SK-N-SH (cell line): ENCODE data around the gene TSPAN12. TPM values are rescaled to one million over a fixed set of nuclear protein-coding genes. Genes with fewer than 3 reads are reported as not detected.

Experiments
- CTCF ChIA-PET: fragments of 300-600, 350-600 bp; formaldehyde crosslinking; extraction: SDS; loops from one replicate; lab custom pipeline; 2021; lab: Yijun Ruan, JAX
- POLR2A ChIA-PET: fragments of 350-600 bp; sonication (Branson Sonifier 250); formaldehyde crosslinking; extraction: SDS; loops from one replicate; lab custom pipeline; 2020; ENCODE audit warnings: antibody characterized with exemption, inconsistent platforms; lab: Yijun Ruan, JAX
- DNase-seq: peaks from one replicate; pipeline ENCODE4 v3.0.0; 2012
- H2AFZ ChIP-seq: fragments of 200-600 bp; sonication (generic); 2 replicates; pipeline ENCODE4 v1.8.1; 2016; ENCODE audit warnings: antibody characterized with exemption, mild to moderate bottlenecking, low read depth
- H3F3A ChIP-seq: fragments of 200-600 bp; sonication (generic); replicated peaks from 2 replicates; pipeline ENCODE3; 2016; ENCODE audit warnings: antibody characterized with exemption, mild to moderate bottlenecking; ENCODE audit not compliant: insufficient read depth
- H3K27ac ChIP-seq, 2 experiments: fragments of 200-500 bp in 1 of 2; fragments of 200-600 bp in 1 of 2; sonication (Bioruptor generic) in 1 of 2; sonication (generic), shearing (Covaris generic) in 1 of 2; 2 replicates each; pipeline versions ENCODE4 v1.5.1 to v1.6.1; 2014 to 2016; ENCODE audit warnings: low read depth in 2 of 2, inconsistent platforms in 1 of 2, low read length in 1 of 2, mild to moderate bottlenecking in 1 of 2, mixed read lengths in 1 of 2
- H3K27me3 ChIP-seq: fragments of 200-600 bp; sonication (generic), shearing (Covaris generic); 2 replicates; pipeline ENCODE4 v1.6.1; 2016; ENCODE audit warnings: mixed run types; ENCODE audit not compliant: insufficient read depth
- H3K36me3 ChIP-seq, 2 experiments: fragments of 200-500 bp in 1 of 2; fragments of 200-600 bp in 1 of 2; sonication (Bioruptor generic) in 1 of 2; sonication (generic) in 1 of 2; replicated peaks in 1 of 2; 2 replicates each; pipeline versions ENCODE3 to v1.5.1; 2014 to 2016; ENCODE audit warnings: low read length in 1 of 2, mild to moderate bottlenecking in 1 of 2; ENCODE audit not compliant: insufficient read depth in 2 of 2, control insufficient read depth in 1 of 2
- H3K4me1 ChIP-seq, 2 experiments: fragments of 200-500 bp in 1 of 2; fragments of 200-600 bp in 1 of 2; sonication (Bioruptor generic) in 1 of 2; sonication (generic), shearing (Covaris generic) in 1 of 2; 2 replicates each; pipeline versions ENCODE4 v1.5.1 to v1.6.1; 2014 to 2016; ENCODE audit warnings: low read depth in 1 of 2, low read length in 1 of 2, mixed run types in 1 of 2; ENCODE audit not compliant: insufficient read depth in 2 of 2, control insufficient read depth in 1 of 2
- H3K4me2 ChIP-seq: fragments of 200-600 bp; sonication (generic), shearing (Covaris generic); 2 replicates; pipeline ENCODE4 v1.6.1; 2017; ENCODE audit warnings: mixed run types
- H3K4me3 ChIP-seq, 2 experiments: fragments of 200-500 bp in 1 of 2; fragments of 200-600 bp in 1 of 2; sonication (Bioruptor generic) in 1 of 2; sonication (generic), shearing (Covaris generic) in 1 of 2; 2 replicates each; pipeline versions ENCODE4 v1.5.1 to v1.8.1; 2014 to 2016; ENCODE audit warnings: low read depth in 2 of 2, inconsistent platforms in 1 of 2, low read length in 1 of 2, mild to moderate bottlenecking in 1 of 2, mixed read lengths in 1 of 2, moderate library complexity in 1 of 2
- H3K79me2 ChIP-seq: fragments of 200-600 bp; sonication (generic); 2 replicates; pipeline ENCODE4 v1.8.1; 2017; ENCODE audit warnings: mild to moderate bottlenecking; ENCODE audit not compliant: insufficient read depth
- H3K9ac ChIP-seq: fragments of 200-600 bp; sonication (generic); 2 replicates; pipeline ENCODE4 v1.6.1; 2017; ENCODE audit warnings: mixed run types
- H3K9me2 ChIP-seq: fragments of 200-600 bp; sonication (generic); 2 replicates; pipeline ENCODE4 v1.6.1; 2017; ENCODE audit warnings: mixed run types
- H3K9me3 ChIP-seq: fragments of 200-600 bp; sonication (generic); 2 replicates; pipeline ENCODE4 v1.6.1; 2017; ENCODE audit warnings: mixed run types, mild to moderate bottlenecking, moderate library complexity
- H4K20me1 ChIP-seq: fragments of 200-600 bp; sonication (generic); 2 replicates; pipeline ENCODE4 v1.6.1; 2017; ENCODE audit warnings: mild to moderate bottlenecking, mixed run types; ENCODE audit not compliant: insufficient read depth
- ELF1 ChIP-seq: IDR thresholded peaks from 2 replicates; pipeline ENCODE4 v1.4.0; 2012
- FOXM1 ChIP-seq: IDR thresholded peaks from 2 replicates; pipeline ENCODE4 v1.4.0; 2012; ENCODE audit warnings: low read depth, mild to moderate bottlenecking
- GATA2 ChIP-seq: sonication (generic); formaldehyde crosslinking; IDR thresholded peaks from 2 replicates; pipeline ENCODE4 v1.5.0; 2020; ENCODE audit warnings: mild to moderate bottlenecking, missing genetic modification reagents
- JUND ChIP-seq: IDR thresholded peaks from 2 replicates; pipeline ENCODE4 v1.4.0; 2012
- MAX ChIP-seq: IDR thresholded peaks from 2 replicates; pipeline ENCODE4 v1.4.0; 2012; ENCODE audit warnings: low read depth
- MEF2A ChIP-seq: IDR thresholded peaks from 2 replicates; pipeline ENCODE4 v1.4.0; 2012; ENCODE audit warnings: low read depth, borderline replicate concordance
- NFIC ChIP-seq: IDR thresholded peaks from 2 replicates; pipeline ENCODE4 v1.4.0; 2012; ENCODE audit warnings: borderline replicate concordance
- NRF1 ChIP-seq: IDR thresholded peaks from 2 replicates; pipeline ENCODE4 v1.6.1; 2012; ENCODE audit warnings: low read depth, mild to moderate bottlenecking, low read length
- RFX5 ChIP-seq: IDR thresholded peaks from 2 replicates; pipeline ENCODE4 v1.6.1; 2012; ENCODE audit warnings: mild to moderate bottlenecking, improper control_type of control experiment, low read length
- SMC3 ChIP-seq: IDR thresholded peaks from 2 replicates; pipeline ENCODE4 v1.6.1; 2012; ENCODE audit warnings: low read depth, low read length, improper control_type of control experiment
- TAF1 ChIP-seq: IDR thresholded peaks from 2 replicates; pipeline ENCODE4 v1.6.1; 2012; ENCODE audit warnings: low read depth, mild to moderate bottlenecking, low read length, moderate library complexity, borderline replicate concordance
- WGBS: methylation state at CpG from one replicate; pipeline ENCODE4 v1.1.6; 2017; ENCODE audit warnings: low lambda C conversion rate; 5-methylcytosine and 5-hydroxymethylcytosine counted together
- polyA plus RNA-seq, 3 experiments: library from polyadenylated mRNA; depleted of rRNA; stranded (reverse); fragments of >200 nt; gene quantifications; 2 replicates each; pipeline ENCODE4 v1.2.3, GENCODE V29; 2012
- TF ChIP-seq, protein P1 (sequence below): IDR thresholded peaks from 2 replicates; pipeline ENCODE4; 2012
- TF ChIP-seq, protein P2 (sequence below): fragments of 200-600 bp; sonication (generic); IDR thresholded peaks from 2 replicates; pipeline ENCODE4 v1.6.1; 2017; ENCODE audit warnings: antibody characterized with exemption, mild to moderate bottlenecking, moderate library complexity
- TF ChIP-seq, protein P3 (sequence below): IDR thresholded peaks from 2 replicates; pipeline ENCODE4 v1.4.0; 2012; ENCODE audit warnings: low read depth, borderline replicate concordance
- TF ChIP-seq, protein P4 (sequence below): IDR thresholded peaks from 2 replicates; pipeline ENCODE4 v1.4.0; 2012; ENCODE audit warnings: low read depth, borderline replicate concordance

TSPAN12 gene
- polyA plus RNA-seq, 1 of the 3 experiments (the other 2 are of a cell fraction), result not detected

GRCh38 chr7:120785095-120785494 is 72.8 kb downstream of the TSPAN12 start (continued):
- TF ChIP-seq, protein P1, sequence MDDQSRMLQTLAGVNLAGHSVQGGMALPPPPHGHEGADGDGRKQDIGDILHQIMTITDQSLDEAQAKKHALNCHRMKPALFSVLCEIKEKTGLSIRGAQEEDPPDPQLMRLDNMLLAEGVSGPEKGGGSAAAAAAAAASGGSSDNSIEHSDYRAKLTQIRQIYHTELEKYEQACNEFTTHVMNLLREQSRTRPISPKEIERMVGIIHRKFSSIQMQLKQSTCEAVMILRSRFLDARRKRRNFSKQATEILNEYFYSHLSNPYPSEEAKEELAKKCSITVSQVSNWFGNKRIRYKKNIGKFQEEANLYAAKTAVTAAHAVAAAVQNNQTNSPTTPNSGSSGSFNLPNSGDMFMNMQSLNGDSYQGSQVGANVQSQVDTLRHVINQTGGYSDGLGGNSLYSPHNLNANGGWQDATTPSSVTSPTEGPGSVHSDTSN, result no peak
- no peak for TF ChIP-seq SMC3
- TF ChIP-seq, protein P2, sequence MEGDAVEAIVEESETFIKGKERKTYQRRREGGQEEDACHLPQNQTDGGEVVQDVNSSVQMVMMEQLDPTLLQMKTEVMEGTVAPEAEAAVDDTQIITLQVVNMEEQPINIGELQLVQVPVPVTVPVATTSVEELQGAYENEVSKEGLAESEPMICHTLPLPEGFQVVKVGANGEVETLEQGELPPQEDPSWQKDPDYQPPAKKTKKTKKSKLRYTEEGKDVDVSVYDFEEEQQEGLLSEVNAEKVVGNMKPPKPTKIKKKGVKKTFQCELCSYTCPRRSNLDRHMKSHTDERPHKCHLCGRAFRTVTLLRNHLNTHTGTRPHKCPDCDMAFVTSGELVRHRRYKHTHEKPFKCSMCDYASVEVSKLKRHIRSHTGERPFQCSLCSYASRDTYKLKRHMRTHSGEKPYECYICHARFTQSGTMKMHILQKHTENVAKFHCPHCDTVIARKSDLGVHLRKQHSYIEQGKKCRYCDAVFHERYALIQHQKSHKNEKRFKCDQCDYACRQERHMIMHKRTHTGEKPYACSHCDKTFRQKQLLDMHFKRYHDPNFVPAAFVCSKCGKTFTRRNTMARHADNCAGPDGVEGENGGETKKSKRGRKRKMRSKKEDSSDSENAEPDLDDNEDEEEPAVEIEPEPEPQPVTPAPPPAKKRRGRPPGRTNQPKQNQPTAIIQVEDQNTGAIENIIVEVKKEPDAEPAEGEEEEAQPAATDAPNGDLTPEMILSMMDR, result no peak
- no peak for TF ChIP-seq RFX5
- TF ChIP-seq MAX, result no peak

- no peak overlapping the region for H3K27ac ChIP-seq
- H2AFZ ChIP-seq, result no peak overlapping the region
- TF ChIP-seq FOXM1 (no peak), NFIC (no peak), JUND (no peak), SMC3 (no peak), MEF2A (no peak), ELF1 (no peak), NRF1 (no peak), GATA2 (CRISPR knock-in tag) (no peak), TAF1 (no peak)
- TF ChIP-seq, protein P3, sequence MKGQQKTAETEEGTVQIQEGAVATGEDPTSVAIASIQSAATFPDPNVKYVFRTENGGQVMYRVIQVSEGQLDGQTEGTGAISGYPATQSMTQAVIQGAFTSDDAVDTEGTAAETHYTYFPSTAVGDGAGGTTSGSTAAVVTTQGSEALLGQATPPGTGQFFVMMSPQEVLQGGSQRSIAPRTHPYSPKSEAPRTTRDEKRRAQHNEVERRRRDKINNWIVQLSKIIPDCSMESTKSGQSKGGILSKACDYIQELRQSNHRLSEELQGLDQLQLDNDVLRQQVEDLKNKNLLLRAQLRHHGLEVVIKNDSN, result no peak
- TF ChIP-seq, protein P4, sequence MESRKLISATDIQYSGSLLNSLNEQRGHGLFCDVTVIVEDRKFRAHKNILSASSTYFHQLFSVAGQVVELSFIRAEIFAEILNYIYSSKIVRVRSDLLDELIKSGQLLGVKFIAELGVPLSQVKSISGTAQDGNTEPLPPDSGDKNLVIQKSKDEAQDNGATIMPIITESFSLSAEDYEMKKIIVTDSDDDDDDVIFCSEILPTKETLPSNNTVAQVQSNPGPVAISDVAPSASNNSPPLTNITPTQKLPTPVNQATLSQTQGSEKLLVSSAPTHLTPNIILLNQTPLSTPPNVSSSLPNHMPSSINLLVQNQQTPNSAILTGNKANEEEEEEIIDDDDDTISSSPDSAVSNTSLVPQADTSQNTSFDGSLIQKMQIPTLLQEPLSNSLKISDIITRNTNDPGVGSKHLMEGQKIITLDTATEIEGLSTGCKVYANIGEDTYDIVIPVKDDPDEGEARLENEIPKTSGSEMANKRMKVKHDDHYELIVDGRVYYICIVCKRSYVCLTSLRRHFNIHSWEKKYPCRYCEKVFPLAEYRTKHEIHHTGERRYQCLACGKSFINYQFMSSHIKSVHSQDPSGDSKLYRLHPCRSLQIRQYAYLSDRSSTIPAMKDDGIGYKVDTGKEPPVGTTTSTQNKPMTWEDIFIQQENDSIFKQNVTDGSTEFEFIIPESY, result no peak
- TF ChIP-seq, protein P2, result no peak
- TF ChIP-seq, all 33 proteins: peak for 0
- Histone ChIP-seq H3K9ac (no peak overlapping the region), H3F3A (no peaks in the 10 kb centered on the region), H3K4me1 (no peaks in the 10 kb centered on the region), H3K4me3 (no peak overlapping the region), H3K9me2 (no peaks in the 10 kb centered on the region), H4K20me1 (no peaks in the 10 kb centered on the region), H3K79me2 (no peaks in the 10 kb centered on the region), H3K36me3 (no peaks in the 10 kb centered on the region), H3K4me2 (no peak overlapping the region), H3K9me3 (no peaks in the 10 kb centered on the region), H3K27me3 (peaks cover 22% of the 10 kb centered on the region; the same call in 1 of the 2 replicates)
- ChIA-PET POLR2A (no interaction called here), CTCF (interaction anchor here (0.5 to 3.2 kb wide), 6 partner anchors 9 to 568 kb away, joined by 3 to 14 read pairs (median 4); no protein-coding TSS in a partner anchor)
- 10% methylated on average over 5 of the region's 5 CpGs for WGBS
- no peak for DNase-seq
These were observed 74.2 kb downstream of the TSPAN12 start for GRCh38 chr7:120783721-120784120.
